Stimulated activated CD4-positive, alpha-beta T cell treated with anti-CD3 and anti-CD28 coated beads, TNF-alpha, amount 100 ng/mL, for 4 hours (primary cell): Measurements from ENCODE around the gene SLC7A4.
"Not testable (repeated sequence)": the region's sequence is repeated elsewhere in the genome, so short reads cannot be mapped to it uniquely, and the experiment has no call there.

ENCODE experiments used
- DNase-seq, 3 experiments: peaks; one replicate each; pipeline ENCODE4 v3.0.0-alpha.2; 2020; ENCODE audit warnings: low read depth in 3 of 3

SLC7A4 gene

GRCh38 chr22:21032037-21032867 is at the start of gene SLC7A4:
Gene SLC7A4, minus strand, starts transcription at chr22:21032561. Its CDS starts 749 bp downstream, at chr22:21031812.
- DNase-seq, result no peak

GRCh38 chr22:21080435-21081137 is 48.2 kb upstream of the SLC7A4 start:
- no peak for DNase-seq

- DNase-seq, result no peak
Measured at GRCh38 chr22:21079493-21079892, 47.1 kb upstream of the SLC7A4 start.

- DNase-seq, result no peak
Measured at GRCh38 chr22:21078916-21079315, 46.6 kb upstream of the SLC7A4 start.

GRCh38 chr22:21077884-21078508 is 45.6 kb upstream of the SLC7A4 start:
- DNase-seq, result no peak

- DNase-seq, result no peak
Measured at GRCh38 chr22:21076912-21077625, 44.7 kb upstream of the SLC7A4 start.

- DNase-seq, result no peak
Measured at GRCh38 chr22:21075516-21076138, 43.3 kb upstream of the SLC7A4 start.

GRCh38 chr22:21074102-21074715 is 41.8 kb upstream of the SLC7A4 start:
- DNase-seq, result no peak

GRCh38 chr22:21073482-21073881 is 41.1 kb upstream of the SLC7A4 start:
- no peak for DNase-seq

GRCh38 chr22:21073023-21073422 is 40.7 kb upstream of the SLC7A4 start:
- no peak for DNase-seq

- not testable (repeated sequence) for DNase-seq
Measured at GRCh38 chr22:21071796-21072195, 39.4 kb upstream of the SLC7A4 start.

- no peak for DNase-seq
Measured at GRCh38 chr22:21070690-21071615, 38.6 kb upstream of the SLC7A4 start.

GRCh38 chr22:21069375-21069774 is 37.0 kb upstream of the SLC7A4 start:
- no peak for DNase-seq

- DNase-seq, result no peak
Measured at GRCh38 chr22:21068681-21069276, 36.4 kb upstream of the SLC7A4 start.

- DNase-seq, result no peak
Measured at GRCh38 chr22:21067901-21068680, 35.7 kb upstream of the SLC7A4 start.

GRCh38 chr22:21067075-21067900 is 34.9 kb upstream of the SLC7A4 start:
- no peak for DNase-seq

GRCh38 chr22:21064917-21065864 is 32.8 kb upstream of the SLC7A4 start:
- DNase-seq, result no peak
